GM19397 (cell line): ENCODE data around the gene DISP1.
A peak's percentile ranks its signal among the peaks of the same experiment; 100 is the strongest.

ENCODE experiments used
- ATAC-seq: cut with Tn5 transposase; IDR thresholded peaks from one replicate; pipeline ENCODE4 v1.9.1; 2021; ENCODE audit warnings: mild to moderate bottlenecking, moderate library complexity; ENCODE audit not compliant: unreplicated experiment

DISP1 gene

DNA sequence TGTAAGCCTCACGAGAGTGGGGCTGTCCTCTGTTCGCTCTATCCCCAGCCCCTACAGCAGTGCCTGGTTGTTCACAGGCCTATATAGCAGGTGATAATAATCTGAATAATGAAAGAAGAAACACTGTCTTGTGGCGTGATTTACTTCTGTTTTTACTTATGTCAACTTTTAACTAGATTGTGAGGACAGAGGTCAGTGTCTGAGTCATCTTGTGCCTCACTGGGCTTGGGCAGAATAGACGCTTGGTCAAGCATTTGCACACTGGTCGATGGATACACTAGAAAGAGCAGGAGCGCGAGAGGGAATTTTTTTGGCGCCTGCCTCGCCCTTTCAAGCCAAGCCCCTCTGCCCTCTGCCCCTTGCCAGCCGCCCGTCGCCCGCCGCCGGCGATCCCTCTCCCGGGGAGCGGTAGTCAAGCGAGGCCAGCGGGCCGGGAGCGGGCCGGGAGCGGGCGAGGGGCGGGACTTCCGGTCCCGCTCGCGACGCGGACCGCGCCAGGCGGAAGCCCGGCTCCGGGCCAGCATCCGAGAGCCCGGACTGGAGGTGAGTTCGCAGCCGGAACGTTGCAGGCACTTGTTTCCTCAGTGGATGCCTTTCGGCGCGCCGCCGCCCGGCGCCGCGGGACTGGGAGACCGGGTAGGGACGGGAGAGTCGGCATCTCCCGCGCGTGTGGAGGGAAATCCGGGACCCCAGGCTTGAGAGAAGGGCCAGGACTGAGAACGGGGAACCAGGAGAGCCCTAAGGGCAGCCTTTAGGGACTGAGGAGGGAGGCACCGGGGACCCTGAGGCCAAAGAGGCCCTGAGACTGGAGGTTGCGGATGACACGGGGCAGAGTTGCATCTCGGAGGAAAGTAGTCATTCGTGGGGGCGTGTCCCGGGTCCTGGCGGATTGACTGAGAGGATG, at the start of gene DISP1:
Gene DISP1, plus strand, starts transcription at position 504 of the 904 bp plus-strand sequence. CDS start 127,785 bp downstream, outside the sequence.
- ATAC-seq: peak; percentile 94

DNA sequence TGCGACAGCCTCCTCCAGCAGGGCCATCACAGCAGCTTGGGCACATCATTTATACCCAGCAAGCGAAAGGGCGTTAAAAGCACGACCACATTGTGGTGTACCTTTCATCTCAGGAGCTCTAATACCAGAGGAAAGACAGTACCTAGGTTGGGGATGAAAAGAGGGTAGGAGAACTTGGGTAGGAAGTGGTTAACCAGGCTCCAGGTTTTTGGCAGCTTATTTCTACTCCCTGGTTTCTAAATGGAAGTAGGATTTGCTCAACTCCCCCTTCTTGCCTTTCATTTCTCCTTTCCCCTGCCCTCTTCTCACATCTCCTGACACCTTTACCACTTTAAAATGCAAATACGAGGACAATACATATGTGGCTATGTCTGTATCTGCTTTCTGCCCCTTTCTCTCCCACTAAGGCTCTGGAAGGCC, 47.7 kb upstream of the DISP1 start:
- ATAC-seq: no peak

DNA sequence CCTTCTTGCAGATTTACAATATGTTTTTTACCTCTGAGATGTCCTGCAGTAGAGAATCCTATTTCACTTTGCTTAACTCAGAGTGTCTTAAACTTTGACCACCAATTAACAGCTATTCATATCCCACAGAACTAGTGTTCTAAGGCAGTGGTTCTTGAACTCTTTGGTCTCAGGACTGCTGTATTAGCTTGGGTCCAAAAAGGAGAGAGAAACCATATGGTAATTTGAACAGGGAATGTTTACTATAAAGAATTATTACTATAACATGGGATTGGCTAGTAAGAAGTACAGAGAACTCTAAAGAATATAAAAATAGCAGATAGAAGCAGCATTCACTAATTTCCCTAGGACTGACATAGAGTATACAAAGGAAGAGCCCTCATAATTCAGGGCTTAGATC, 46.2 kb upstream of the DISP1 start:
- no peak for ATAC-seq

DNA sequence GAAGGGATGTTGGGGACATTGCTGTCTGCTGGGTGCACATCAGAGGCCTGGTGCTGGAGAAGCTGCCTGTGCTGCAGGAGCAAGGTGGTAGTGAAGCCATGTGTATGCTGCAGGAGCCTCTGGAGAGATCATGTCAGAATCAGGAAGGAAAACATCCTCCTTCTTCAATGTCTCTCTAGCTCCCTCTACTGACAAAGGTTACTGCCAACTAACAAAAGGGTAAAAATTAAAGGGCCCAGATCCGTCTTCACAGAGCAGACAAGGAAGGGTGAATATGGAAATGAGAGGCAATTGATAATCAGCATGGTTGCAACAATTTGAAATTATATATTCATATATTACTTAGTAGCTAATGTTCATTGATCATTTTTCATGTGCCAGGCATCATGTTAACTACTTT, 45.7 kb upstream of the DISP1 start:
- ATAC-seq: no peak

GRCh38 chr1:222769971-222770620, 44.7 kb upstream of the DISP1 start:
- no peak for ATAC-seq

DNA sequence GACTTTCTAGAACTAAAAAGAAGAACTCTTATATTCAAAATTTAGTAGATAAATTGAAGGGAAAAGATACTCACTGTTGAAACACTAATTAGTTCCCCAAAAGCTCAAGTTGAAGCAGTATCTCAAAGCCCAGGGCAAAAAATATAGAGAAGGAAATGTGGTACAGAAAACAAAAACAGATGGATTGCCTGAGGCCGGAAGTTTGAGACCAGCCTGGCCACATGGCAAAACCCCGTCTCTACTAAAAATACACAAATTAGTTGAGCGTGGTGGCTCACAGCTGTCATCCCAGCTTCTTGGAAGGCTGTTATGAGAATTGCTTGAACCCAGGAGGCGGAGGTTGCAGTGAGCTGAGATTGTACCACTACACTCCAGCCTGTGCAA, 41.9 kb upstream of the DISP1 start:
- peak; percentile 84 for ATAC-seq

DNA sequence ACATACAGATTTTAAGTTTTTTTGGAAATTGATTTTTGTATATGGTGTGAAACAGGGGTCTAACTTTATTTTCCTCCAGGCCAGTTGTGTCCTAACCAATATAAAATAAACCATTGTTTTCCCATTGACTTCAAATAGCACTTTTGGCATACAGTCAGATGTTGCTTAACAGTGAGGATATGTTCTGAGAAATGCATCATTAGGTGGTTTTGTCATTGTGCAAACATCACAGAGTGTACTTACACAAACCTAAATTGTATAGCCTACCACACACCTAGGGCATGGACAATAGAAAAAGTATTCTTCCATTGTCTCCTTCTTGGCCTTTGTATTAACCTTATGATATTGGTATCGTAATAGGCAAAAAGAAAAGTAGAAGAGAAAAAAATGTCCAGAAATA, 37.4 kb upstream of the DISP1 start:
- ATAC-seq: no peak

DNA sequence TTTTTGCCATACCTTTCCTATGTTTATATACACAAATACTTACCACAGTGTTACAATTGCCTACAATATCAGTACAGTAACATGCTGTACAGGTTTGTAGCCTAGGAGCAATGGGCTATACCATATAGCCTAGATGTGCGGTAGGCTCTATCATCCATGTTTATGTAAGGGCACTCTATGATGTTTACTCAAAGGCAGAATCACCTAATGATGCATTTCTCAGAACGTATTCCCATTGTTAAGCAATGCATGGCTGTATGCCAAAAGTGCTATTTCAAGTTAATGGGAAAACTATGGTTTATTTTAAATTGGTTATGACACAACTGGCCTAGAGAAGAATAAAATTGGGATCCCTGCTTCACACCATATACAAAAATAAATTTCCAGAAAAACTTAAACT, 36.9 kb upstream of the DISP1 start:
- ATAC-seq: no peak

DNA sequence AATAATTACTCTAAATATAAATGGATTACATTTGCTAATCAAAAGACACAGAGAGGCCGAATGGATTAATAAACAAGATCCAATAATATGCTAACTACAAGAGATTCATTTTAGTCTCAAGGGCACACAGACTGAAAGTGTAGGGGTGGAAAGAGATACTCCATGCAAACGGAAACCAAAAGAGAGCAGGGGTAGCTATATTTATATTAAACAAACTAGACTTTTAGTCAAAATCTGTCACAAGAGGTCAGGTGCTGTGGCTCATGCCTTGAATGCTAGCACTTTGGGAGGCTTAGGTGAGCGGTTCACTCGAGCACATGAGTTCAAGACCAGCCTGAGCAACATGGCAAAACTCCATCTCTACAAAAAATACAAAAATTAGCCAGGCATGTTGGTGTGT, 33.6 kb upstream of the DISP1 start:
- ATAC-seq: no peak

- ATAC-seq: no peak
Observed at GRCh38 chr1:222783051-222783450, 31.8 kb upstream of the DISP1 start.

GRCh38 chr1:222784371-222784770, 30.5 kb upstream of the DISP1 start:
- ATAC-seq: no peak

DNA sequence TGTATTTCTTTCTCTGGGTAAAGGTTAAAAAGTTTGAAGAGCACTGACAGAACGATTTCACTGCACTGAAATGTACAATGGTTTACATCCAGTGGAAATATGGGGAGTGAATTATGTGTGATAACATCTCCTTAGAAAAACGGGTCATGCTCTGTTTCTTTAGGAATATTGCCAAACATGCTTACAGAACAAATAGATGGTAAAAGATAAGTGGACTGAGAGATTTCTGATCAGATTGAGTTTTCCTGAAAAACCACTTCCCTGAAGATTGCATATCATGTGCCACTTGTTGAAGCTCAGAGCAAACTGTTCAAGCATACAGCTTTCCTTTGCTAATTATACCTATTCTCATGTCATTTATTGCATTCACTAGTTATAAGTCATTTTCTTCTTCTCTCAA, 29.9 kb upstream of the DISP1 start:
- ATAC-seq: no peak

GRCh38 chr1:222785529-222785928, 29.3 kb upstream of the DISP1 start:
- no peak for ATAC-seq

GRCh38 chr1:222786121-222786520, 28.7 kb upstream of the DISP1 start:
- ATAC-seq: no peak

- ATAC-seq: no peak
Observed at GRCh38 chr1:222787729-222788128, 27.1 kb upstream of the DISP1 start.

- peak; percentile 83 for ATAC-seq
Observed at GRCh38 chr1:222788402-222789156, 26.3 kb upstream of the DISP1 start.

DNA sequence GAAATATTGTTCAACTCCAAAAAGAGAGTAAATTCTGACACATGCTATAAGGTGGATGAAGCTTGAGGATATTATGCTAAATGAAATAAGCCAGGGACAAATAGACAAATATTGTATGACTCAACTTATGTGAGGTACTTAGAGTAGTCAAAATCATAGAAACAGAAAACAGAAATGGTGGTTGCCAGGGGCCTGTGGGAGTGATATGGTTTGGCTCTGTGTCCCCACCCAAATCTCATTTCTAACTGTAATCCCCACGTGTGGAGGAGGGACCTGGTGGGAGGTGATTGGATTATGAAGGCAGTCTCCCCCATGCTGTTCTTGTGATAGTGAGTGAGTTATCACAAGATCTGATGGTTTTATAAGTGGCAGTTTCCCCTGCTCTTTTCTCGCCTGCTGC, 24.7 kb upstream of the DISP1 start:
- ATAC-seq: no peak

DNA sequence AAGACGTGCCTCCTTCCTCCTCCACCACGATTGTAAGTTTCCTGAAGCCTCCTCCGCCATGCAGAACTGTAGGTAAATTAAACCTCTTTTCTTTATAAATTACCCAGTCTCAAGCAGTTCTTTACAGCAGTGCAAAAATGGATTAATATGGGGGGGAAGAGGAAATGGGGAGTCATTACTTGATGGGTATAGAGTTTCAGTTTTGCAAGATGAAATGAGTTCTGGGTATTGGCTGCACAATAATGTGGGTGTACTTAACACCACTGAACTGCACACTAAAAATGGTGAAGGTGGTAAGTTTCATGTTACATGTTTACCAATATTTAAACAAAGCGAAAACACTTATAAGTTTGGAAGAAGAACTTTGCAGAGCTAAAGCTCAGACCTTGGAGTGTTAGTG, 24.3 kb upstream of the DISP1 start:
- no peak for ATAC-seq

DNA sequence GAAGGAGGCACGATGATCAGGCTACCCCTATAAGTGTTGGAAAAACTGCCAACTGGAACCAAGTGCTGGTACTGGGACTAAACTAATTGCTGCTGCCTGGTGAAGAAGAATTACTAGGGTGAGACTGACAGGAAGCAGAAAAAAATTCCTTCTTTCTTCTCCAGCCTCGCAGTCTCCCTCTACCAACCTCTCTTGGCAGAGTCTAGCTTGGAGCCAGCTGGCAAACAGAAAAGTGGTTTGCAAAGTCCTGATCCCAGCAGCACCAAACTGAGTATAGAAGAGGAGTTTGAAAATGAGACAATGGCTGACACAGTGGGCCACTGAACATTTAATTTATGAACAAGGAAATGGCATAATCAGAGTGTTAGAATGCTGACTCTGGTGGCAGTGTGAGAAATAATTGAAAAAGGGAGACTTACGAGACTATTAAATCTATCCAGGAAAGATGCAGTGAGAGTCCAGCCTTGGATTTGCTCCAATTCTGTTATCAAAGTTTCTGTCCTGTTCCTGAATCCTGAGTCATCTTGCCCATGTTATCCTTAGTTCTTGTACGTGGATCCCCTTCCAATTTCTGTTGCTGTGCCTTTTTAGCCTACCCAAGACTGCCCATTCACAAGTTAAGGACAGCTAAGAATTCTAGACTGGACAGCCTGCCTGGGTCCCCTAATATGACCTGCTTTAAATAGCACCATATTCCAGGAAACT, 23.7 kb upstream of the DISP1 start:
- ATAC-seq: no peak

DNA sequence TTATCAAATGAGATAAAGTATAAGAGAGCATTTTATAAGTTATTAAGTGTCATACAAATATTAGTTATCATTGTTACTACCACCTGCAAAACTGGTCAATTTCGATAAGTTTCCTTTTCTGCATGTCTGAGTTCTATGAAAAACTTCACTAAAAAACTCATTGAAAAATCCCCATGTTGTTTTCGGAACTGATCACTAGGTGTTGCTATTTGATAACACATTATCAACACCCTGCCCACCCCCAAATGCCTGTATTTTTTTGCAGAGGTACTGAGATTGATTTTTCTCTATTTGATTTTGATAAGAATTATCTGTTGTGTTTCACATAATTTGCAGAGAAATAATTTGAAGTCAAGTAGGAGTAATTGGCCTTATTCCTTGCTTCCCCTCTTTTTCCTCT, 22.1 kb upstream of the DISP1 start:
- no peak for ATAC-seq
